ENCODE data around the gene CNOT6L. TPM values are rescaled to one million over a fixed set of nuclear protein-coding genes. Genes with fewer than 3 reads are reported as not detected.

Gene CNOT6L
- polyA plus RNA-seq, 1 of the 3 experiments (the other 2 are of a cell fraction), result 2.8 TPM

DNA sequence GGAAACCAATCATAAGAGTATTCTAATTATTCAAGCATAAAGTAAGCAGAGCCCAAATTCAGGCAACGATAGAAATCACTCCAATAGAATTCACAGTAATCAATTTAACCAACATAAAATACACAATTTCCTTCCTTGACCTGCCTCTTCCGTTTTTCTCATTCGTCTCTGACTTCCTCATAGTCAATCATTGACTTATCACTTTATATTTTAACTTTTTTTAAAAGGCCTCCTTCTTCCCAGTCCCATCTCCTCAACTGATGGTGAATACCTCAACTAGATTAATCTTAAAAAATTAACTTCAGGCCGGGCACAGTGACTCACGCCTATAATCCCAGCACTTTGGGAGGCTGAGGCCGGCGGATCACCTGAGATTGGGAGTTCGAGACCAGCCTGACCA lies 13.3 kb downstream of the CNOT6L start (continued):
- TF ChIP-seq, protein P1, sequence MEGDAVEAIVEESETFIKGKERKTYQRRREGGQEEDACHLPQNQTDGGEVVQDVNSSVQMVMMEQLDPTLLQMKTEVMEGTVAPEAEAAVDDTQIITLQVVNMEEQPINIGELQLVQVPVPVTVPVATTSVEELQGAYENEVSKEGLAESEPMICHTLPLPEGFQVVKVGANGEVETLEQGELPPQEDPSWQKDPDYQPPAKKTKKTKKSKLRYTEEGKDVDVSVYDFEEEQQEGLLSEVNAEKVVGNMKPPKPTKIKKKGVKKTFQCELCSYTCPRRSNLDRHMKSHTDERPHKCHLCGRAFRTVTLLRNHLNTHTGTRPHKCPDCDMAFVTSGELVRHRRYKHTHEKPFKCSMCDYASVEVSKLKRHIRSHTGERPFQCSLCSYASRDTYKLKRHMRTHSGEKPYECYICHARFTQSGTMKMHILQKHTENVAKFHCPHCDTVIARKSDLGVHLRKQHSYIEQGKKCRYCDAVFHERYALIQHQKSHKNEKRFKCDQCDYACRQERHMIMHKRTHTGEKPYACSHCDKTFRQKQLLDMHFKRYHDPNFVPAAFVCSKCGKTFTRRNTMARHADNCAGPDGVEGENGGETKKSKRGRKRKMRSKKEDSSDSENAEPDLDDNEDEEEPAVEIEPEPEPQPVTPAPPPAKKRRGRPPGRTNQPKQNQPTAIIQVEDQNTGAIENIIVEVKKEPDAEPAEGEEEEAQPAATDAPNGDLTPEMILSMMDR (IDR thresholded peaks at IDR 0.05), result no peak

DNA sequence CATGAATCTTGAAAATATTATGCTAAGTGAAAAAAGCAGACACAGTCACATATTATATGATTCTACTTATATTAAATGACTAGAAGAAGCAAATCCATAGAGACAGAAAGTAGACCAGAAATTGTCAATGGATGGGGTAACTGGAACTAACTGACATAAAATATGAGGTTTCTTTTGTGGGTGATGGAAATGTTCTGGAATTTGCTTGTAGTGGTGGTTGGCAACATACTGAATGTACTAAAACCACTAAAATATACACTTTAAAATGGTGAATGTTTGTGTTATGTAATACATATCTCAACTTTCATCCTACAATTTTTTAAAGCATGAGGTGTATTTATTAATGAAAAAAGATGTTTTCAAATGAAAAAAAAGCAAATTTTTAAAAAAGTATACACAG lies 14.7 kb downstream of the CNOT6L start:
- H3K27ac ChIP-seq (ENCODE audit: low read depth in 2 of 2, low read length in 1 of 2), result no peak overlapping the region
- ChIA-PET POLR2A (no interaction called here), CTCF (no interaction called here)
- no peaks in the 10 kb centered on the region for H4K20me1 ChIP-seq (ENCODE audit: insufficient read depth)
- no peak overlapping the region for H3K4me2 ChIP-seq
- H3K79me2 ChIP-seq (ENCODE audit: insufficient read depth), result peaks cover 63% of the 10 kb centered on the region
- no peak overlapping the region for H3K4me3 ChIP-seq (ENCODE audit: low read depth in 2 of 2, low read length in 1 of 2)
- H3K9me3 ChIP-seq, result no peaks in the 10 kb centered on the region
- no peaks in the 10 kb centered on the region for H3K9me2 ChIP-seq
- H3K27me3 ChIP-seq (ENCODE audit: insufficient read depth), result no peaks in the 10 kb centered on the region
- TF ChIP-seq NFIC (IDR thresholded peaks at IDR 0.05; ENCODE audit: borderline replicate concordance) (no peak), JUND (IDR thresholded peaks at IDR 0.05) (no peak), RAD21 (IDR thresholded peaks at IDR 0.05; ENCODE audit: low read length) (no peak), NRF1 (IDR thresholded peaks at IDR 0.05; ENCODE audit: low read depth, low read length) (no peak), TCF12 (IDR thresholded peaks at IDR 0.05) (no peak), FOSL2 (IDR thresholded peaks at IDR 0.05; ENCODE audit: borderline replicate concordance, low read depth) (no peak), POLR2AphosphoS5 (IDR thresholded peaks at IDR 0.05; ENCODE audit: low read depth, low read length) (no peak), USF1 (IDR thresholded peaks at IDR 0.05; ENCODE audit: borderline replicate concordance, low read depth) (no peak)
- TF ChIP-seq, protein P1 (IDR thresholded peaks at IDR 0.05), result no peak
- DNase-seq, result no peak
- H3K4me1 ChIP-seq (ENCODE audit: control insufficient read depth in 1 of 2, insufficient read depth in 2 of 2, low read depth in 1 of 2, low read length in 1 of 2), result peaks cover 0 to 8% of the 10 kb centered on the region in 2 experiments; a peak in 1 of 4 replicates
- no peaks in the 10 kb centered on the region for H3F3A ChIP-seq (replicated peaks; ENCODE audit: insufficient read depth)
- no peaks in the 10 kb centered on the region for H3K36me3 ChIP-seq (replicated peaks in 1 of 2; ENCODE audit: control insufficient read depth in 1 of 2, insufficient read depth in 2 of 2, low read length in 1 of 2)
- no peak overlapping the region for H3K9ac ChIP-seq
- no peak overlapping the region for H2AFZ ChIP-seq (ENCODE audit: low read depth)

DNA sequence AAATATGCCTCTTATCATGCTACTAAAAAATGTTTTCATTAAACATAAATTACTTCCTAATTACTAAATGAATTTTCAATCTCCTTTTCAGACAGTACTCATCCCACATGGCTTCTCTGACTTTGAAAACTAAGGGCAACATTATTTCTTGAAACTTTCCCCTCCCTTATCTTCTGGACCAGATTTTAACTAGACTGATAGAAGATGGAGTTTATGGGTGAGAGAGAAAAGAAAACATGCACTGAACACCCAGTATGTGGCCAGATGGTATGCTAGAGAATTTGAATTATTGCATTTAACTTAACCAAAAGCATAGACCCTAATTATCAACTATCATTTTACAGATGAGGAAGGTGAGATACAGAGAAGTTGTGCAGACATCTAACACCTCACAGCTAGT lies 16.8 kb downstream of the CNOT6L start:
- DNase-seq, result no peak
- H3K4me2 ChIP-seq, result no peak overlapping the region
- CTCF ChIA-PET, result interaction anchor here (0.6 kb wide), 1 partner anchor 52 kb away, joined by 3 read pairs; no protein-coding TSS in a partner anchor
- no peaks in the 10 kb centered on the region for H3K9me2 ChIP-seq
- peaks cover 61% of the 10 kb centered on the region for H3K79me2 ChIP-seq (ENCODE audit: insufficient read depth)
- no peaks in the 10 kb centered on the region for H3F3A ChIP-seq (replicated peaks; ENCODE audit: insufficient read depth)
- no peaks in the 10 kb centered on the region for H3K9me3 ChIP-seq
- H3K27ac ChIP-seq (ENCODE audit: low read depth in 2 of 2, low read length in 1 of 2), result no peak overlapping the region
- POLR2A ChIA-PET, result no interaction called here
- H3K4me1 ChIP-seq (ENCODE audit: control insufficient read depth in 1 of 2, insufficient read depth in 2 of 2, low read depth in 1 of 2, low read length in 1 of 2), result peaks cover 0 to 8% of the 10 kb centered on the region in 2 experiments; a peak in 1 of 4 replicates
- H3K36me3 ChIP-seq (replicated peaks in 1 of 2; ENCODE audit: control insufficient read depth in 1 of 2, insufficient read depth in 2 of 2, low read length in 1 of 2), result no peaks in the 10 kb centered on the region
- H4K20me1 ChIP-seq (ENCODE audit: insufficient read depth), result no peaks in the 10 kb centered on the region
- H3K9ac ChIP-seq, result no peak overlapping the region
- no peaks in the 10 kb centered on the region for H3K27me3 ChIP-seq (ENCODE audit: insufficient read depth)
- no peak overlapping the region for H2AFZ ChIP-seq (ENCODE audit: low read depth)
- no peak overlapping the region for H3K4me3 ChIP-seq (ENCODE audit: low read depth in 2 of 2, low read length in 1 of 2)
- TF ChIP-seq, protein P2, sequence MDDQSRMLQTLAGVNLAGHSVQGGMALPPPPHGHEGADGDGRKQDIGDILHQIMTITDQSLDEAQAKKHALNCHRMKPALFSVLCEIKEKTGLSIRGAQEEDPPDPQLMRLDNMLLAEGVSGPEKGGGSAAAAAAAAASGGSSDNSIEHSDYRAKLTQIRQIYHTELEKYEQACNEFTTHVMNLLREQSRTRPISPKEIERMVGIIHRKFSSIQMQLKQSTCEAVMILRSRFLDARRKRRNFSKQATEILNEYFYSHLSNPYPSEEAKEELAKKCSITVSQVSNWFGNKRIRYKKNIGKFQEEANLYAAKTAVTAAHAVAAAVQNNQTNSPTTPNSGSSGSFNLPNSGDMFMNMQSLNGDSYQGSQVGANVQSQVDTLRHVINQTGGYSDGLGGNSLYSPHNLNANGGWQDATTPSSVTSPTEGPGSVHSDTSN (IDR thresholded peaks at IDR 0.05), result no peak
- TF ChIP-seq ZBTB33 (IDR thresholded peaks at IDR 0.05; ENCODE audit: borderline replicate concordance, low read depth) (no peak), EP300 (IDR thresholded peaks at IDR 0.05; ENCODE audit: borderline replicate concordance in 1 of 2, low read depth in 1 of 2, low read length in 1 of 2) (no peak), TCF12 (IDR thresholded peaks at IDR 0.05) (no peak), GATA2 (CRISPR knock-in tag; IDR thresholded peaks at IDR 0.05) (no peak), RCOR1 (IDR thresholded peaks at IDR 0.05; ENCODE audit: low read length) (no peak), GABPA (IDR thresholded peaks at IDR 0.05; ENCODE audit: low read depth) (no peak), TEAD4 (IDR thresholded peaks at IDR 0.05; ENCODE audit: borderline replicate concordance, insufficient read depth) (no peak), CHD2 (IDR thresholded peaks at IDR 0.05; ENCODE audit: low read length, partially characterized antibody) (no peak)
- TF ChIP-seq, protein P3, sequence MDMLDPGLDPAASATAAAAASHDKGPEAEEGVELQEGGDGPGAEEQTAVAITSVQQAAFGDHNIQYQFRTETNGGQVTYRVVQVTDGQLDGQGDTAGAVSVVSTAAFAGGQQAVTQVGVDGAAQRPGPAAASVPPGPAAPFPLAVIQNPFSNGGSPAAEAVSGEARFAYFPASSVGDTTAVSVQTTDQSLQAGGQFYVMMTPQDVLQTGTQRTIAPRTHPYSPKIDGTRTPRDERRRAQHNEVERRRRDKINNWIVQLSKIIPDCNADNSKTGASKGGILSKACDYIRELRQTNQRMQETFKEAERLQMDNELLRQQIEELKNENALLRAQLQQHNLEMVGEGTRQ (IDR thresholded peaks at IDR 0.05; ENCODE audit: borderline replicate concordance, low read depth, low read length), result no peak
